HCT116 (cell line): ENCODE data around the gene GTF2H1.

Source experiments
- CTCF ChIP-seq, 3 experiments: fragments of 200-600 bp in 1 of 3; sonication (generic) in 1 of 3; IDR thresholded peaks in 2 of 3; conservative IDR thresholded peaks in 1 of 3; 2 replicates each; pipeline ENCODE4 v1.5.1; 2012 to 2017; ENCODE audit warnings: low read depth in 2 of 3, low read length in 2 of 3, antibody characterized with exemption in 1 of 3, borderline replicate concordance in 1 of 3, control low read depth in 1 of 3, mild to moderate bottlenecking in 1 of 3, mixed read lengths in 1 of 3, mixed run types in 1 of 3, moderate library complexity in 1 of 3; ENCODE audit not compliant: insufficient read depth in 1 of 3
- JUND ChIP-seq: IDR thresholded peaks from 2 replicates; pipeline ENCODE4 v1.6.1; 2012
- POLR2A ChIP-seq: IDR thresholded peaks from 2 replicates; pipeline ENCODE4 v1.7.0; 2011; ENCODE audit warnings: borderline replicate concordance; ENCODE audit not compliant: insufficient read depth, insufficient read length; ENCODE audit errors: extremely low read depth

GRCh38 chr11:18404062-18404461, 81.7 kb downstream of the GTF2H1 start:
- TF ChIP-seq CTCF (IDR thresholded peaks at IDR 0.05 in 2 of 3, conservative IDR thresholded peaks at IDR 0.05 in 1 of 3; ENCODE audit: borderline replicate concordance in 1 of 3, insufficient read depth in 1 of 3, low read depth in 2 of 3, low read length in 2 of 3) (no peak), POLR2A (no peak), JUND (no peak)
